CD4-positive, alpha-beta T cell (primary cell): Measurements from ENCODE around the gene ARHGEF19. TPM values are rescaled to one million over a fixed set of nuclear protein-coding genes. Genes with fewer than 3 reads are reported as not detected.

Experiments used
- ATAC-seq: fragments of 200-7000 bp; cut with Tn5 transposase; one replicate; pipeline ENCODE4 v1.10.0; 2022; ENCODE audit warnings: mild to moderate bottlenecking; ENCODE audit not compliant: poor library complexity
- CTCF ChIA-PET: fragments of 350-600 bp; sonication (Branson Sonifier 250); formaldehyde crosslinking; loops from one replicate; lab custom pipeline; 2021; ENCODE audit warnings: antibody characterized with exemption, inconsistent platforms; lab: Charles Lee
- POLR2A ChIA-PET: fragments of 350-600 bp; sonication (Branson Sonifier 250); formaldehyde crosslinking; loops from one replicate; lab custom pipeline; 2021; ENCODE audit warnings: antibody characterized with exemption, inconsistent platforms; lab: Charles Lee
- DNase-seq, 14 experiments: peaks; one replicate each; pipeline ENCODE4 v3.0.0-alpha.2; 2013 to 2020; ENCODE audit warnings: mixed read lengths in 2 of 14
- H3K27ac ChIP-seq, 2 donors: one replicate each; pipeline versions ENCODE4 v1.5.1 to v1.7.0; 2013; ENCODE audit warnings: low read length in 2 of 2, low read depth in 1 of 2, mild to moderate bottlenecking in 1 of 2
- H3K27me3 ChIP-seq, 2 experiments: 1 replicate in 1 of 2; 2 replicates in 1 of 2; pipeline versions ENCODE4 v1.6.1 to v1.7.0; 2013; ENCODE audit warnings: low read length in 2 of 2, control low read depth in 1 of 2, mild to moderate bottlenecking in 1 of 2, moderate library complexity in 1 of 2; ENCODE audit not compliant: insufficient read depth in 2 of 2, control insufficient read depth in 1 of 2
- H3K36me3 ChIP-seq: one replicate; pipeline ENCODE4 v1.6.1; 2013; ENCODE audit warnings: low read length, control low read depth; ENCODE audit not compliant: insufficient read depth
- H3K4me1 ChIP-seq: one replicate; pipeline ENCODE4 v1.6.1; 2013; ENCODE audit warnings: low read length, control low read depth; ENCODE audit not compliant: insufficient read depth
- H3K4me3 ChIP-seq: one replicate; pipeline ENCODE4 v1.5.1; 2013; ENCODE audit warnings: mild to moderate bottlenecking, low read length, moderate library complexity
- H3K9me3 ChIP-seq, 2 experiments: 1 replicate in 1 of 2; 2 replicates in 1 of 2; pipeline versions ENCODE4 v1.6.1 to v1.7.0; 2013; ENCODE audit warnings: low read length in 2 of 2, mild to moderate bottlenecking in 2 of 2, control low read depth in 1 of 2, moderate library complexity in 1 of 2; ENCODE audit not compliant: control insufficient read depth in 1 of 2, insufficient read depth in 1 of 2
- H3K27ac Mint-ChIP-seq: one replicate; pipeline ENCODE4 v1.8.0; 2020; ENCODE audit warnings: mixed read lengths
- H3K27me3 Mint-ChIP-seq: one replicate; pipeline ENCODE4 v1.8.0; 2021; ENCODE audit warnings: mixed read lengths
- H3K36me3 Mint-ChIP-seq: one replicate; pipeline ENCODE4 v1.8.0; 2021; ENCODE audit warnings: low read depth, mixed read lengths
- H3K4me1 Mint-ChIP-seq: one replicate; pipeline ENCODE4 v1.8.0; 2021; ENCODE audit warnings: low read depth, mixed read lengths
- H3K4me3 Mint-ChIP-seq: one replicate; pipeline ENCODE4 v1.8.0; 2020; ENCODE audit warnings: mild to moderate bottlenecking, mixed read lengths
- H3K9me3 Mint-ChIP-seq: one replicate; pipeline ENCODE4 v1.8.0; 2020; ENCODE audit warnings: mixed read lengths
- CTCF ChIP-seq: fragments of 200-600 bp; IDR thresholded peaks from one replicate; pipeline ENCODE4 v1.8.0; 2022; ENCODE audit warnings: antibody characterized with exemption, mild to moderate bottlenecking
- intact Hi-C, 2 experiments: fragments of 100-400 bp; cut with DNase I in 1 of 2; cut with micrococcal nuclease in 1 of 2; formaldehyde crosslinking; loops; one replicate each; pipeline versions ENCODE4 v1.15.1 to v1.9.0; 2023 to 2025; cut with DNase I, micrococcal nuclease
- total RNA-seq, 174 experiments: library from RNA in 2 of 174; stranded (reverse) in 2 of 174; gene quantifications; one replicate each; pipeline ENCODE4 v1.2.3 and lab custom pipeline; 2021 to 2026

ARHGEF19 gene
- total RNA-seq, 2 experiments from 2014 or later: 3.8 to 5.8 TPM

DNA sequence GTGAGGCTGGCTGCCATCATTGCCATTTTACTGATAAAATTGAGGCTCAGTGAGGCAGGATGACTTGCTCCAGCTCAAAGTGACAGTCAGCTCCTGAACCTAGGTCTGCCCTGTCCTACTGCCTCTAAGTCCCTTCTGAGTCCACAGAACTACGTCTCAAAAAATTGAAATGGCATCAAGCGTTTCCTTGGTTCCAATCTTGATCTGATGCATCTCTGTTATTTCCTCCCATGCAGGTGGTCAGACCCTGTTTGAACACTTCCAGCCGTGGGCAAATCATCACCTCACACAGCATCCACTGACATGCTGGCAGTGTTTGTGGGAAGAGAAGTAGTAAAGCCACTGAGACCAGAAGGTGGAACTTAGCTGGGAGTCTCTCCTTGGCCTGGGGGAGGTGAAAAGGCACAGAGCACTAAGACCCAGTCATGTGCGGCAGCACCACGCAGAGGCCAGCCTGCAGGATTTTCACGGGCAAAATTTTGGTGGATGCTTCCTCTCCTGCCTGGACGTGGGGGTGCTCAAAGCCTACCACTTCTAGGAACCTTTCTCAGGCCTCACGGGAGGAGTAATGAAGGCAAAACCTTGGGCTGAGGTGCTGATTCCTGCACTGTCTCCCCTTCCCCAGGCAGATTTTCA, 32.3 kb upstream of the ARHGEF19 start:
- ChIA-PET CTCF (interaction anchor here (0.6 to 3.3 kb wide), 8 partner anchors 9 to 166 kb away, joined by 3 to 17 read pairs (median 6); no protein-coding TSS in a partner anchor), POLR2A (interaction anchor here (1.1 to 1.6 kb wide), 2 partner anchors 119 to 166 kb away, joined by 3 to 5 read pairs; no protein-coding TSS in a partner anchor)
- peak; percentile 36 for TF ChIP-seq CTCF
- H3K27ac Mint-ChIP-seq: no peak overlapping the region
- H3K27me3 Mint-ChIP-seq: no peaks in the 10 kb centered on the region
- Histone ChIP-seq H3K27me3 (no peaks in the 10 kb centered on the region), H3K27ac (no peak overlapping the region), H3K36me3 (peaks cover 20% of the 10 kb centered on the region), H3K4me1 (peaks cover 7% of the 10 kb centered on the region), H3K4me3 (no peak overlapping the region), H3K9me3 (no peaks in the 10 kb centered on the region)
- H3K4me1 Mint-ChIP-seq: peaks cover 19% of the 10 kb centered on the region
- intact Hi-C loops: loop anchor here (1.0 to 2.0 kb wide), 6 partner anchors 38 to 236 kb away; no protein-coding TSS in a partner anchor
- no peaks in the 10 kb centered on the region for H3K9me3 Mint-ChIP-seq
- H3K4me3 Mint-ChIP-seq: no peak overlapping the region
- ATAC-seq (no peak), DNase-seq (no peak)
- H3K36me3 Mint-ChIP-seq: peaks cover 18% of the 10 kb centered on the region

- peak; percentile 78 for TF ChIP-seq CTCF
- Mint-ChIP-seq H3K9me3 (no peaks in the 10 kb centered on the region), H3K4me3 (no peak overlapping the region), H3K4me1 (peaks cover 12% of the 10 kb centered on the region), H3K36me3 (peaks cover 11% of the 10 kb centered on the region), H3K27ac (no peak overlapping the region), H3K27me3 (no peaks in the 10 kb centered on the region)
- intact Hi-C loops: loop anchor here (1.0 to 2.0 kb wide), 6 partner anchors 37 to 235 kb away; no protein-coding TSS in a partner anchor
- POLR2A ChIA-PET: interaction anchor here (1.1 to 1.6 kb wide), 2 partner anchors 119 to 165 kb away, joined by 3 to 5 read pairs; no protein-coding TSS in a partner anchor
- CTCF ChIA-PET: interaction anchor here (0.5 to 3.3 kb wide), 9 partner anchors 9 to 255 kb away, joined by 3 to 17 read pairs (median 6); no protein-coding TSS in a partner anchor
- H3K4me1 ChIP-seq: peaks cover 7% of the 10 kb centered on the region
- no peak overlapping the region for H3K27ac ChIP-seq
- H3K27me3 ChIP-seq: no peaks in the 10 kb centered on the region
- DNase-seq: peak; percentile 64 to 86 (median 74)
- no peaks in the 10 kb centered on the region for H3K9me3 ChIP-seq
- ATAC-seq: peak; percentile 98
- peaks cover 18% of the 10 kb centered on the region for H3K36me3 ChIP-seq
- H3K4me3 ChIP-seq: no peak overlapping the region
Observed at GRCh38 chr1:16243936-16244649, 31.6 kb upstream of the ARHGEF19 start.

- intact Hi-C loops: no loop called here
- POLR2A ChIA-PET: interaction anchor here (1.6 kb wide), 1 partner anchor 164 kb away, joined by 5 read pairs; no protein-coding TSS in a partner anchor
Observed at GRCh38 chr1:16243215-16243610, 30.8 kb upstream of the ARHGEF19 start.

More at GRCh38 chr1:16243215-16243610, 30.8 kb upstream of the ARHGEF19 start:
- TF ChIP-seq CTCF: no peak
- no peaks in the 10 kb centered on the region for H3K27me3 ChIP-seq
- H3K9me3 Mint-ChIP-seq: no peaks in the 10 kb centered on the region
- CTCF ChIA-PET: interaction anchor here (0.5 to 3.3 kb wide), 6 partner anchors 8 to 256 kb away, joined by 3 to 17 read pairs (median 6); no protein-coding TSS in a partner anchor
- peaks cover 12% of the 10 kb centered on the region for H3K36me3 ChIP-seq
- no peak overlapping the region for H3K27ac ChIP-seq
- no peak overlapping the region for H3K4me3 ChIP-seq
- no peak overlapping the region for H3K27ac Mint-ChIP-seq
- no peaks in the 10 kb centered on the region for H3K27me3 Mint-ChIP-seq
- ATAC-seq: no peak
- H3K9me3 ChIP-seq: no peaks in the 10 kb centered on the region
- DNase-seq: no peak
- no peak overlapping the region for H3K4me3 Mint-ChIP-seq
- peaks cover 8% of the 10 kb centered on the region for H3K4me1 ChIP-seq
- H3K4me1 Mint-ChIP-seq: peaks cover 6% of the 10 kb centered on the region
- peaks cover 7% of the 10 kb centered on the region for H3K36me3 Mint-ChIP-seq
